ENCODE measurements around the gene RPE. TPM values are rescaled to one million over a fixed set of nuclear protein-coding genes. Genes with fewer than 3 reads are reported as not detected.

RPE gene
- total and polyA plus RNA-seq, 10 of the 15 experiments (the other 5 are each of a cell fraction or from before 2014, with no cell fraction given), result 41.5 to 75.3 (median 46.8) TPM

DNA sequence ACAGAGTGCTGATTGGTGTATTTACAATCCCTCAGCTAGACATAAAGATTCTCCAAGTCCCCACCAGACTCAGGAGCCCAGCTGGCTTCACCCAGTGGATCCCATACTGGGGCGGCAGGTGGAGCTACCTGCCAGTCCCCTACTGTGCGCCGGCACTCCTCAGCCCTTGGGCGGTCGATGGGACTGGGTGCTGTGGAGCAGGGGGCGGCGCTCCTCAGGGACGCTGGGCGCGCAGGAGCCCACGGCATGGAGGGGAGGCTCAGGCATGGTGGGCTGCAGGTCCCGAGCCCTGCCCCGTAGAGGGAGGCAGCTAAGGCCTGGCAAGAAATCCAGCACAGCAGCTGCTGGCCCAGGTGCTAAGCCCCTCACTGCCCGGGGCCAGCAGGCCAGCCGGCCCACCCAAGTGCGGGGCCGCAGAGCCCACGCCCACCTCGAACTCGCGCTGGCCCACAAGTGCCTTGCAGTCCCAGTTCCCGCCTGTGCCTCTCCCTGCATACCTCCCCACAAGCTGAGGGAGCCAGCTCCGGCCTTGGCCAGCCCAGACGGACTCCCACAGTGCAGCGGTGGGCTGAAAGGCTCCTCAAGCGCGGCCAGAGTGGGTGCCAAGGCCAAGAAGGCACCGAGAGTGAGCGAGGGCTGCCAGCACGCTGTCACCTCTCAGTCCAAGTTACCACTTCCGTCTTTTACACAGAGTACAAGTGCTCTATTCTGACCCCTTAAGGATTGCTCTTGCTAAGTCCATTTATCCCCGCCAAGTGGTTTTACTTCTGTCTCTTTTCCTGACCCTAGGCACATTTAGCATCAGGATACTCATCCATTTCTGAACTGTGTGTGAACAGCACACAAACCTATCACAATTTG is 1.7 kb upstream of the RPE start:
- no peak for ATAC-seq
- SMC1A ChIA-PET (ENCODE audit: uncharacterized antibody, unreplicated experiment), result interaction anchor here (0.8 kb wide), 1 partner anchor 195 kb away, joined by 3 read pairs; no protein-coding TSS in a partner anchor
- no TSS peak for BruUV-seq (replicated peaks)
- TF ChIP-seq SP1 (IDR thresholded peaks at IDR 0.05; ENCODE audit: low read depth, low read length) (no peak), NKRF (conservative IDR thresholded peaks at IDR 0.05) (no peak), RCOR1 (conservative IDR thresholded peaks at IDR 0.05; ENCODE audit: low read depth, low read length) (no peak), YY1 (IDR thresholded peaks at IDR 0.05; ENCODE audit: low read depth, low read length) (no peak), SREBF1 (IDR thresholded peaks at IDR 0.05; ENCODE audit: low read length) (no peak), BRCA1 (IDR thresholded peaks at IDR 0.05; ENCODE audit: low read depth, low read length) (no peak), KLF5 (IDR thresholded peaks at IDR 0.05; ENCODE audit: partially characterized antibody) (no peak), GATAD2B (conservative IDR thresholded peaks at IDR 0.05; ENCODE audit: low read depth) (no peak), RBBP5 (conservative IDR thresholded peaks at IDR 0.05) (no peak), IRF4 (IDR thresholded peaks at IDR 0.05; ENCODE audit: low read depth, low read length) (no peak), ZNF687 (IDR thresholded peaks at IDR 0.05) (no peak), POLR2A (IDR thresholded peaks at IDR 0.05; ENCODE audit: low read depth, low read length) (no peak)
- TF ChIP-seq, protein P1, sequence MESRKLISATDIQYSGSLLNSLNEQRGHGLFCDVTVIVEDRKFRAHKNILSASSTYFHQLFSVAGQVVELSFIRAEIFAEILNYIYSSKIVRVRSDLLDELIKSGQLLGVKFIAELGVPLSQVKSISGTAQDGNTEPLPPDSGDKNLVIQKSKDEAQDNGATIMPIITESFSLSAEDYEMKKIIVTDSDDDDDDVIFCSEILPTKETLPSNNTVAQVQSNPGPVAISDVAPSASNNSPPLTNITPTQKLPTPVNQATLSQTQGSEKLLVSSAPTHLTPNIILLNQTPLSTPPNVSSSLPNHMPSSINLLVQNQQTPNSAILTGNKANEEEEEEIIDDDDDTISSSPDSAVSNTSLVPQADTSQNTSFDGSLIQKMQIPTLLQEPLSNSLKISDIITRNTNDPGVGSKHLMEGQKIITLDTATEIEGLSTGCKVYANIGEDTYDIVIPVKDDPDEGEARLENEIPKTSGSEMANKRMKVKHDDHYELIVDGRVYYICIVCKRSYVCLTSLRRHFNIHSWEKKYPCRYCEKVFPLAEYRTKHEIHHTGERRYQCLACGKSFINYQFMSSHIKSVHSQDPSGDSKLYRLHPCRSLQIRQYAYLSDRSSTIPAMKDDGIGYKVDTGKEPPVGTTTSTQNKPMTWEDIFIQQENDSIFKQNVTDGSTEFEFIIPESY (IDR thresholded peaks at IDR 0.05), result no peak
- TF ChIP-seq, protein P2, sequence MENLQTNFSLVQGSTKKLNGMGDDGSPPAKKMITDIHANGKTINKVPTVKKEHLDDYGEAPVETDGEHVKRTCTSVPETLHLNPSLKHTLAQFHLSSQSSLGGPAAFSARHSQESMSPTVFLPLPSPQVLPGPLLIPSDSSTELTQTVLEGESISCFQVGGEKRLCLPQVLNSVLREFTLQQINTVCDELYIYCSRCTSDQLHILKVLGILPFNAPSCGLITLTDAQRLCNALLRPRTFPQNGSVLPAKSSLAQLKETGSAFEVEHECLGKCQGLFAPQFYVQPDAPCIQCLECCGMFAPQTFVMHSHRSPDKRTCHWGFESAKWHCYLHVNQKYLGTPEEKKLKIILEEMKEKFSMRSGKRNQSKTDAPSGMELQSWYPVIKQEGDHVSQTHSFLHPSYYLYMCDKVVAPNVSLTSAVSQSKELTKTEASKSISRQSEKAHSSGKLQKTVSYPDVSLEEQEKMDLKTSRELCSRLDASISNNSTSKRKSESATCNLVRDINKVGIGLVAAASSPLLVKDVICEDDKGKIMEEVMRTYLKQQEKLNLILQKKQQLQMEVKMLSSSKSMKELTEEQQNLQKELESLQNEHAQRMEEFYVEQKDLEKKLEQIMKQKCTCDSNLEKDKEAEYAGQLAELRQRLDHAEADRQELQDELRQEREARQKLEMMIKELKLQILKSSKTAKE (IDR thresholded peaks at IDR 0.05; ENCODE audit: low read depth, poor library complexity, severe bottlenecking), result no peak

More for the DNA sequence above, 1.7 kb upstream of the RPE start:
- no peaks in the 10 kb centered on the region for H3K9me3 ChIP-seq (replicated peaks; ENCODE audit: control insufficient read depth, insufficient read depth, low read length)
- ChIA-PET CTCF (interaction anchor here (0.6 kb wide), 1 partner anchor 16 kb away, joined by 3 read pairs; no protein-coding TSS in a partner anchor), POLR2A (interaction anchor here (0.6 kb wide), 1 partner anchor 94 kb away, joined by 3 read pairs; no protein-coding TSS in a partner anchor), RAD21 (ENCODE audit: unreplicated experiment) (no interaction called here)
- H3K27me3 ChIP-seq (replicated peaks in 1 of 2; ENCODE audit: control insufficient read depth in 2 of 2, insufficient read depth in 2 of 2, low read length in 1 of 2), result no peaks in the 10 kb centered on the region
- DNase-seq (ENCODE audit: low read depth, low spot score), result no peak
- FAIRE-seq, result no peak
- H2AFZ ChIP-seq (ENCODE audit: control insufficient read depth, low read depth, low read length), result no peak overlapping the region
- H3K27ac ChIP-seq (ENCODE audit: control insufficient read depth, insufficient read depth), result no peak overlapping the region
- H3K4me1 ChIP-seq (ENCODE audit: control insufficient read depth, insufficient read depth, low read length), result peaks cover 10% of the 10 kb centered on the region
- no peaks in the 10 kb centered on the region; the same call in 1 of the 2 replicates for H4K20me1 ChIP-seq (ENCODE audit: control insufficient read depth, insufficient read depth)
- H3K36me3 ChIP-seq (ENCODE audit: control insufficient read depth in 2 of 2, insufficient read depth in 2 of 2, low read length in 1 of 2), result peaks cover 0 to 2% of the 10 kb centered on the region in 2 experiments; a peak in 1 of 4 replicates
- no peak overlapping the region for H3K4me3 ChIP-seq
- no peak overlapping the region for H3K9ac ChIP-seq (ENCODE audit: control insufficient read depth, insufficient read depth, low read length)
- intact Hi-C loops (cut with micrococcal nuclease; ENCODE audit: unreplicated experiment), result loop anchor here (10.0 kb wide), 1 partner anchor 474 kb away; the partner anchor contains the start of gene LANCL1
- WGBS (ENCODE audit: insufficient coverage, insufficient replicate concordance, low lambda C conversion rate, missing lambda C conversion rate), result 95% methylated on average over 32 of the region's 32 CpGs
- in situ Hi-C loops (cut with MboI), result loop anchor here (10.0 kb wide), 1 partner anchor 164 kb away; no protein-coding TSS in a partner anchor
- peaks cover 33% of the 10 kb centered on the region for H3K79me2 ChIP-seq (ENCODE audit: control insufficient read depth, insufficient read depth, low read length)
- H3K4me2 ChIP-seq (ENCODE audit: control insufficient read depth, insufficient read depth), result no peak overlapping the region

Data from GM12878 (cell line).